Islet of Langerhans (tissue), 1 donor: ENCODE measurements around the gene WDR70.
"Not testable (repeated sequence)": the region's sequence is repeated elsewhere in the genome, so short reads cannot be mapped to it uniquely, and the experiment has no call there.

ENCODE experiments used
- FAIRE-seq: peaks from one replicate; lab custom pipeline; 2011; peaks lifted over from hg19 to GRCh38; lab: Jason Lieb, UNC

The WDR70 gene

DNA sequence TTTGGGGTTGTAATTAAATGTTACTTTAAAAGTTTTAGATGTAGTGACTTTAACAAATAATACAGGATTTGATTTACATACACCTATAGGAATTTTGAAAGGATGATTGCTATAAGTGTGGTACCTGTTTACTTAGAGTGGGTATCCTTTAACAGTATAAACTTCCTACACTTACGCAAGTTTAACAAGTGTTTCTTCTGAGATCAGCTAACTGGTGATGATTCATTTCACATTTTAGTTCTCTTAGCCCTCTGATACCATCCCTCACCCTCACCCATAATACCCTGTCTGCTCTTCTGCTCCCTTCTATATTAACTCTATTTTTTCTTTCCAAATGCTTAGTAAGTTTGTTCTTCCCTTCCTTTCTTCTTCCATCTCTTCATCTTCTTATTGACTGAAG lies 262.8 kb downstream of the WDR70 start:
- no peak for FAIRE-seq

DNA sequence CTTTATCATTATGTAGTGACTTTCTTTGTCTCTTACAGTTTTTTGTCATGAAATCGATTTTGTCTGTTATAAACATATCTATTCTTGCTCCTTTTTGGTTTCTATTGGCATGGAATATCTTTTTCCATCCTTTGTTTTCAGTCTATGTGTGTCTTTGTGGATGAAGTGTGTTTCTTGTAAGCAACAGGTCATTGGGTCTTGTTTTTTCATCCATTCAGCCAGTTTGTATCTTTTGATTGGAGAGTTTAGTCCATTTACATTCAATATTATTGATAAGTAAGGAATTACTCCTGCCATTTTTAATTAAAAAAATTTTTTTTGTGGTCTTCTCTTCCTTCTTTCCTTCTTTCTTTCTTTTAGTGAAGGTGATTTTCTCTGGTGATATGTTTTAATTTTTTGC lies 266.6 kb downstream of the WDR70 start:
- FAIRE-seq, result no peak

DNA sequence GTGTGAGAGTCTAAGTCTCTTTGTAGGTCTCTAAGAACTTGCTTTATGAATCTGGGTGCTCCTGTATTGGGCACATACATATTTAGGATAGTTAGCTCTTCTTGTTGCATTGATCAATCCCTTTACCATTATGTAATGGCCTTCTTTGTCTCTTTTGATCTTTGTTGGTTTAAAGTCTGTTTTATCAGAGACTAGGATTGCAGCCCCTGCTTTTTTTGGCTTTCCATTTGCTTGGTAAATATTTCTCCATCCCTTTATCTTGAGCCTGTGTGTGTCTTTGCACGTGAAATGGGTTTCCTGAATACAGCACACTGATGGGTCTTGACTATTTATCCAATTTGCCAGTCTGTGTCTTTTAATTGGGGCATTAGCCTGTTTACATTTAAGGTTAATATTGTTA lies 275.4 kb downstream of the WDR70 start:
- not testable (repeated sequence) for FAIRE-seq

DNA sequence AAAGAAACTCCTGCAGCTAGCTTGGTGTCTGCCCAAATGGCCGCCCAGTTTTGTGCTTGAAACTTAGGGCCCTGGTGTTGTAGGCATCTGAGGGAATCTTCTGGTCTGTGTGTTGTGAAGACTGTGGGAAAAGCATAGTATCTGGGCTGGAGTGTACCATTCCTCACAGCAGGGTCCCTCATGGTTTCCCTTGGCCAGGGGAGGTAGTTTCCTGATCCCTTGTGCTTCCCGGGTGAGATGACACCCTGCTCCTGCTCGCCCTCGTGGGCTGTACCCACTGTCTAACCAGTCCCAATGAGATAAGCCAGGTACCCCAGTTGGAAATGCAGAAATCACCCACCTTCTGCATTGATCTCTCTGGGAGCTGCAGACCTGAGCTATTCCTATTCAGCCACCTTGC lies 277.9 kb downstream of the WDR70 start:
- FAIRE-seq, result no peak

DNA sequence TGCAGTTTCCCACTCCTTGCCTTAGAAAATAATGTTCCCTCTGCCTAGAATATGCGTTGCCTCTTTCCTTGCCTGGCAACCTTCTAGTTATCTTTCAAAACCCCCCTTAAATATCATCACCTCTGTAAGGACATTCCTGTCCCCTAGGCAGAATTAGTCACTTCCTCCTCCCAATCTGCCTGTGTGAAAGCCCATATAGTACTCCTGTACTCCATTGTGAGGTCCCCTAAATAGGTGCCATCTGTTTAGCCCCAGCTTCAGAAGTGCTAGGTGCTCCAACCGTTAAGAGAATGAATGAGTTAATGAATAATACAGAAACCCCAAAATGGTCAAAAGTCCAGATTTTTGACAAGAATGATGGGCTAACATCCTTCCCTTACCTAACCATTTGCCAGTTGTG lies 279.3 kb downstream of the WDR70 start:
- FAIRE-seq, result no peak

DNA sequence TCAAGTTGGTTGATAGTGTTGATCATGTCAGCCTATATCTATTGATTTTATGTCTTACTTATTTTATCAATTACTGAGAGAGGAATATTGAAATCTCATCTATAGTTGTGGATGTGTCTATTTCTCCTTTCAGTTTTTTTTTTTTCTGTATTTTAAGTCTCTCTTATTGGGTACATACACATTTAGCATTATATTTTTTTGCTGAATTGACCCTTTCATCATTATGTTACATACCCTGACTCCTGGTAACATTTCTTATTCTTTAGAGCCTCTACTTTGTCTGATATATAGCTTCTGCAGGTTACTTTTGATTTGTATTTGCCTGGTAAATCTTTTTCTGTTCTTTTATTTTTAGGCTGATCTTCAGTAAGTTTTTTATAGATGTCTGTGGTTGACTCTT lies 281.2 kb downstream of the WDR70 start:
- FAIRE-seq, result no peak

DNA sequence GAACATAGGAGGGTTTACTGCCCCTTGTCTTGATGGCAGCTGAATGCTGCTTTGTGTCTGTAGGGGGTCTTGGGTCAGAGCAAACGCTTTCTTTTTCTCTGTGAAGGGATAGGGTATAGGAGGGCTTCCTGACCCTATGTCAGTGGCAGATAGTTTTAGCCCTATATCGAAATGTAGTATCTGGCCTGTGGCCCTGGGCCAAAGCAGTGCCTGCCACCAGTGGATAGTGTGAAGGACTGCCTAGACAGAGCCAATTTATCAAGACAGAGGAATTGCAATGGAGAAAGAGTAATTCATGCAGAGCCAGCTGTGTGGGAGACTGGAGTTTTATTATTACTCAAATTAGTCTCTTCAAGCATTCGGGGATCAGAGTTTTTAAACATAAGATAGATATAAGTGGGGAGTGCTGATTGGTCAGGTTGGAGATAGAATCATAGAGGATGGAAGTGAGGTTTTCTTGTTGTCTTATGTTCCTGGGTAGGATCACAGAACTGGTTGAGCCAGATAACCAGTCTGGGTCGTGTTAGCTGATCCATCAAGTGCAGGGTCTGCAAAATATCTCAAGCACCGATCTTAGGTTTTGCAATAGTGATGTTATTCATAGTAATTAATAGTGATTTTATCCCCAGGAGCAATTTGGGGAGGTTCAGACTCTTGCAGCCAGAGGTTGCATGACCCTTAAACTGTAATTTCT lies 282.3 kb downstream of the WDR70 start:
- FAIRE-seq, result no peak

DNA sequence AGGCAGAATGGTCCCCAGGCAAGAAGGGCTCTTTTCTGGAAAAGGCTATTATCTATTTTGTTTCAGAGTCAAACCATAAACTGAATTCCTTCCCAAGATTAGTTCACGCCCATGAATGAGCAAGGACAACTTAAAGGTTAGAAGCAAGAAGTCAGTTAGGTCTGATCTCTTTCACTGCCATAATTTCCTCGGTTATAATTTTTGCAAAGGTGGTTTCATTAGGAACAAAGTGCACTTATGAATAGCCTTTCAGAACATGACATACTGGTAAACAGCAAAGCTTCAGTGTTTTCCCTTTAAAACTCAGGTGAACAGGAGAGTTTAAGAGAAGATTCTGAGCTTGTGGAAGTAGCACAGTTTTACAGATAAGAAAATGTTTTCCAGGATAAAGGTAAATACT lies 282.8 kb downstream of the WDR70 start:
- peak; percentile 21 for FAIRE-seq

DNA sequence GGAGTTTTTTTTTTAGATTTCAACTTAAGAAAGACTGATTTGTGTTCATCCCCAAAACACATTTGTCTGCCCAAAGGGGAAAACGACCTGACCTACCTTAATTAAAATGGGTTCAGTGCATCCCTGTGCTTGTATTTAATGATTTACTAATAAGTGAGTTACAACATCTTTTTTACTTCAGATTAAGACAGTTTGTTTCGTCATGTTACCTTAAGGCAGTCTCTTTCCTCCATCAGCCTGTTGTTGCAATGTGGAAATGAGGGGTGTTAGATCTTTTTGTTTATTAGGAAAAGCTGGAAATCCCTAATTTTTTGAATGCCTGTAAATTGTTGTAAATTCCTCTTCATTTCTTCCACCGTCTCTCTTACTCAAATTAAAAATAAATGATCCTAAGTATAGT lies 283.2 kb downstream of the WDR70 start:
- FAIRE-seq, result no peak

DNA sequence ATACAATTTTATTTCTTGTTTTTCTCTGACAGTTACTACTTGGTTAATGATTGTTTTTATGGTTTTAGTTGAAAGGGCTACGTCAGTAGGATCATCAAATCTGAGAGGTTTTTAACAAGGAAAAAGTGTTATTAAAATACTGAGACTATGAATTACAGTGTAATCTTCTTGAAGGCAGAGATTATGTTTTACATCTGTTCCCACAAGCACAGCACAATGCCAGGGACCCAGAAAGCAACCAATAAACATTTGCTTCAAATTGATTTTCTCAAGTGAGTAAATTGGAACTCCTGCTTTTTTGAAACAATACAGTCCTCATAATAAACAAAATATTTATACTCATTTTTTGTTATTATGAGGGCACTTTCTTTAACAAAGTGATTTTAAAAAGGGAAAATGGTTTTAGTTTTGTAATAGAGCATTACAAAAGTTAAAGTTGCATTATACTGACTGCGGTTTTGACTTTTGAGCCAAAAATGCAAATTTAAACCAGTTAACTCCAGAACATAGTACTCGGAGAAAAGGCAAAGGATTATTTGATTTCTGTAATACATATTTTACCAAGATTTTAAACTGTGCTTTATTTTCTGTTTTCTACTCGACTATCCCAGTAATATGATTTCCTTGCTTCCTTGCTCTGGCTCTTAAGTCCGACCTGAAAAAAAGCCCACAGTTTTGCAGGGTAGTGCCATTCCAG lies 283.8 kb downstream of the WDR70 start:
- no peak for FAIRE-seq

DNA sequence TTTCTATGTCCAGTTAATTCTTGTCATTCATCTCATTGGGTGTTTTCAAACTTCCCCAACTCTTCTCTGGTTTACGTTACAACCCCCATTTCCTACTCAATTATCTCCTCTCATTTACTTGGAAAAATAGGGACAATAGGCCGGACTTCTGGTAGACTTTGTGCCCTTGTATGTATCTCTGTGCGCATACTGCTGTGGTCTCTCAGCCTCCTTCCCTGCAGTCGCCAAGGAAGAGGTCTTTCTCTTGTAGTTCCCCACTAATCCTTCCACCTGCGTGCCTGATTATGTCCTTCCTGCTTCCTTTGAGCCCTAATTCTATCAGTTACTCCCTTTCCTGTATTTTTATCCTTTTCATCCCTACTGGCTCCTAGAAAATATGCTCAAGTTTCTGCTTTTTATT lies 284.4 kb downstream of the WDR70 start:
- FAIRE-seq, result no peak

DNA sequence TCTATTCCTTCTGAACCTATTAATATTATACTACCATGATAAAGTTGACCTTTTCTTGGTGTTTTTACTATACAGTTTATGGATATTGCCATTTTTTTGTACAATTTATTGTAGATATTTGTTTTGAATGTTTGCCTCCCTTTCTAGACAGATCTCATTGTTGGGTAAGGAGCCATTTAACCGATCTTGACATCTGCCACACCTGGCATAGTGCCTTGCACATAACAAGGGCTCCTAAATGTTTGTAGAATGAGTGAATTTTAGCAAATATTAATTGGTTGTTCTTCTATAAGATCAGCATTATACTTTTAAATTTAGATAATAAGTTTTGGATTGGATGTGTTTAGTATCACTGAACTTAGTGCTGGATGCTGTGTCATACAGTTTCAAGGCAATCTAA lies 285.4 kb downstream of the WDR70 start:
- no peak for FAIRE-seq

DNA sequence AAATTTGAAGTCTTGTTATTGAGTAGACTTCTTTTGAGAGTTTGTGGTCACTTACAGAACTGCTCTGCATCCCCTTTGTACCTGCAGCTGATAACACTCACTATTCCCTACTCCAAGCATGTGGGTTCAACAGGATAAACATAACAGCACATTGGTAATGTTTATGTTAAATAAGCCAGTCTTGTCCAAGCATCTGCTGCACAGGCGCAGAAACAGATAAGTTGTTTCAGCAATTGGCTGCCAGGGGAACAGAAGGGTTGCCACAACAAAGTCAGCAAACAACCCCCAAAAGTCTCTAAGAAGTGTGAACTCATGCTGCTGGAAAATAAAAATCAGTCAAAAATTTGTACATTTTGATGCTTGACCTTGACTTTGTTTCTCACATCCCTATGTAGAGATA lies 286.2 kb downstream of the WDR70 start:
- no peak for FAIRE-seq

DNA sequence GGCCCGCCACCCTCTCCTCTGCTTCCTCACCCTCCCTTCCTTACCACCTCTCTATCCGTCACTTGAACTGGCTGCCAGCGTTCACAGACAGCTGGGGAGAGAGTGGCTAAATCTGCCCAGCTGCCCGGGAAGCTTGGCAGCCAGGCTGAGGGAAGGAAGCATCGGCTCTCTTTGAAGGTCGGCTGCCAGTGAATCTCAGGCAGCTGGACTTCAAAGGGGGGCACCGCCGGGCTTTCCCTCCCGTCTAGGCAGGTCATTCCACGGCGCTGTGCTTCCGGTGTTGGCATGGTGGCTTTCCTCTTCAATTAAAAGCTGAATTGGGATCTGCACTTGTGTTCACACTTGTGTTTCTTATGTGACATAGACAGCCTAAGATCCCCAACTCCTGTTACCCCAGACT lies 286.8 kb downstream of the WDR70 start:
- FAIRE-seq, result no peak

DNA sequence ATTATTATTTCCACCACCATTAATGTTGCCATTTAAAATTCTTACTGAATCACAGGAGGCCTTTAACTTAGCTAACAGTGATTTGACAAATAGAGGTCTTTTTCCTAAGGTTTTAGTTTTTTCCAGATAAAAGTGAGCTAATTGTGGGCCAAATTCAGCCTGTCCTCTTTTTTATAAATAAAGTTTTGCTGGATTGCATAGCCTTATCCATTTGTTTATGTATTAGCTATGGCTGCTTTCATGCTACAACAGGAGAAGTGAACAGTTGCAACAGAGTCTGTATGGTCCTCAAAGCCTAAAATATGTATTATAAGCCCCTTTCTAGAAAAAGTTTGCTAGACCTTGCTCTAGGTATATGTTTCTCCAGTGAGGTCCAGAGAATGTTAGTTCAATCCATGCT lies 288.3 kb downstream of the WDR70 start:
- FAIRE-seq, result no peak

DNA sequence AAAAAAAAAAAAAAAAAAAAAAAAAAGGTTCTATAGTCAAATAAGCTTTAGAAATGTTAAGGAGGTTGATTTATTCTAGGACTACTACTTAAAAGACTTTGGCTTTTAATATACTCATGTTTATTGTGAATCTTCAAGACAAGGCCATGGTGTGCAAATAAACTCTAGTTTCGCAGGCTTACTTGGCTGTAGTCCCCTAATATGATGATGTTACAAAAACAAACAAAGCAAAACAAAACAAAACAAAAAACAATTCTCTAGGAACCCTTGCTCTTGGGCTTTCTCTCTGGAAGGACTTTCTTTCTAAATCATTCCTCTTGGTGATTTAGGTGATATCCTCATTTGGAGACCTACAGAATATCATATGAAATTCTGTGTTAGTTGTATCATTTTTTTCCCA lies 288.7 kb downstream of the WDR70 start:
- FAIRE-seq, result no peak

DNA sequence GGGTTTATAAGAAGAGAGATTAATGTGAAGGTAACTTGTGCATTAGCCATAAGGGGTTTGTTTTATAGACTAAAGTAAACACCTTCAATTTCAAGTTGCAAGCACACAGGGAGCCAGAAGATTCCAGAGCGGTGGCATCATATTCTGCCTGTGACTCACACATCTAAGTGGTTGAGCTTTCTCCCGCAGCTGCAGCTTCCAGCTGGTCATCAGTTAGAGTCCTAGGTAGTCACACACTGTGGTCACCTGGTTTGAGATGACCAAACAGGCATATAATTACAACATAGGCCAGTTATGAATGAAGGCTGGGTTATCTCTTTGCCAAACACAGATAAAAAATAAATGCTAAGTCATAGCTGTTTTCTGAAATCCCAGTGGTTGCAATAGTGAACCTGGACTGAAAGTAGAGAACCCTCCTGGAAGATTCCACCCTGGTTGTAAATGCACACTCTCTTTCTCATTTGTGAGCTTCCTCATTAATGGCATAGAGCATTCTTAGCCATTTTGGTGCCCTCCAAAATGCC lies 289.5 kb downstream of the WDR70 start:
- FAIRE-seq, result peak; percentile 89

DNA sequence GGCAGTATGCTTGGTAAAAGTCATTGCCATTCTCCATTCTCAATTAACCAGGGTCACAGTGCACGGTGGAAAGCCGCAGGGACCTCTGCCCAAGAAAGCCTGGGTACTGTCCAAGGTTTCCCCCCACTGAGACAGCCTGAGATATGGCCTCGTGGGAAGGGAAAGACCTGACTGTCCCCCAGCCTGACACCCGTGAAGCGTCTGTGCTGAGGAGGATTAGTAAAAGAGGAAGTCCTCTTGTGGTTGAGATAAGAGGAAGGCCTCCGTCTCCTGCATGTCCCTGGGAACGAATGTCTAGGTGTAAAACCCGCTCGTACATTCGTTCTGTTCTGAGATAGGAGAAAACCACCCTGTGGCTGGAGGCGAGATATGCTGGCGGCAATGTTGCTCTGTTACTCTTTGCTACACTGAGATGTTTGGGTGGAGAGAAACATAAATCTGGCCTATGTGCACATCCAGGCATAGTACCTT lies 293.0 kb downstream of the WDR70 start:
- FAIRE-seq, result not testable (repeated sequence)

DNA sequence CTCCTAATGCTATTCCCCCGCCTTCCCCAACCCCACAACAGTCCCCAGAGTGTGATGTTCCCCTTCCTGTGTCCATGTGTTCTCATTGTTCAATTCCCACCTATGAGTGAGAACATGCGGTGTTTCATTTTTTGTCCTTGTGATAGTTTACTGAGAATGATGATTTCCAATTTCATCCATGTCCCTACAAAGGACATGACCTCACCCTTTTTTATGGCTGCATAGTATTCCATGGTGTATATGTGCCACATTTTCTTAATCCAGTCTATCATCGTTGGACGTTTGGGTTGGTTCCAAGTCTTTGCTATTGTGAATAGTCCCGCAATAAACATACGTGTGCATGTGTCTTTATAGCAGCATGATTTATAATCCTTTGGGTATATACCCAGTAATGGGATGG lies 295.2 kb downstream of the WDR70 start:
- FAIRE-seq, result not testable (repeated sequence)

DNA sequence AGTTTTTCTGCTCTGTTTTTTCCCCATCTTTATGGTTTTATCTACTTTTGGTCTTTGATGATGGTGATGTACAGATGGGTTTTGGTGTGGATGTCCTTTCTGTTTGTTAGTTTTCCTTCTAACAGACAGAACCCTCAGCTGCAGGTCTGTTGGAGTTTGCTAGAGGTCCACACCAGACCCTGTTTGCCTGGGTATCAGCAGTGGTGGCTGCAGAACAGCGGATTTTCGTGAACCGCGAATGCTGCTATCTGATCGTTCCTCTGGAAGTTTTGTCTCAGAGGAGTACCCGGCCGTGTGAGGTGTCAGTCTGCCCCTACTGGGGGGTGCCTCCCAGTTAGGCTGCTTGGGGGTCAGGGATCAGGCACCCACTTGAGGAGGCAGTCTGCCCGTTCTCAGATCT lies 300.2 kb downstream of the WDR70 start:
- not testable (repeated sequence) for FAIRE-seq

DNA sequence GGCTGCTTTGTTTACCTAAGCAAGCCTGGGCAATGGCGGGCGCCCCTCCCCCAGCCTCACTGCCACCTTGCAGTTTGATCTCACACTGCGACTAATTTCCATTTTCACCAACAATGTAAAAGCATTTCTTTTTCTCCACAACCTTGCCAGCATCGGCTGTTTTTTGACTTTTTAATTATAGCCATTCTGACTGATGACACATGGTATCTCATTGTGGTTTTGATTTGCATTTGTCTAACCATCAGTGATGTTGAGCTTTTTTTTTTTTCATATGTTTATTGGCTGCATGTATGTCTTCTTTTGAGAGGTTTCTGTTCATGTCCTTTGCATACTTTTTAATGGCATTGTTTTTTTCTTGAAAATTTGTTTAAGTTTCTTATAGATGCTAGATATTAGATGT lies 300.8 kb downstream of the WDR70 start:
- FAIRE-seq, result not testable (repeated sequence)

DNA sequence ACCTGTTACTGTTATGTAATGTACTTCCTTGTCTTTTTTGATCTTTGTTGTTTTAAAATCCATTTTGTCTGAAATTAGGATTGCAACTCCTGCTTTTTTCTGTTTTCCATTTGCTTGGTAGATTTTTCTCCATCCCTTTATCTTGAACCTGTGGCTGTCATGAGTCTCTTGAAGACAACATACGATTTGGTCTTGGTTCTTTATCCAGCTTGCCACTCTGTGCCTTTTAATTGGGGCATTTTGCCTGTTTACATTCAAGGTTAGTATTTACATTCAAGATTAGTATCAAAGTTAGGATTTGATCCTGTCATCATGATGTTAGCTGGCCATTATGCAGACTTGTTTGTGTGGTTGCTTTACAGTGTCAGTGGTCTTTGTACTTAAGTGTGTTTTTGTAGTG lies 304.0 kb downstream of the WDR70 start:
- FAIRE-seq, result no peak

DNA sequence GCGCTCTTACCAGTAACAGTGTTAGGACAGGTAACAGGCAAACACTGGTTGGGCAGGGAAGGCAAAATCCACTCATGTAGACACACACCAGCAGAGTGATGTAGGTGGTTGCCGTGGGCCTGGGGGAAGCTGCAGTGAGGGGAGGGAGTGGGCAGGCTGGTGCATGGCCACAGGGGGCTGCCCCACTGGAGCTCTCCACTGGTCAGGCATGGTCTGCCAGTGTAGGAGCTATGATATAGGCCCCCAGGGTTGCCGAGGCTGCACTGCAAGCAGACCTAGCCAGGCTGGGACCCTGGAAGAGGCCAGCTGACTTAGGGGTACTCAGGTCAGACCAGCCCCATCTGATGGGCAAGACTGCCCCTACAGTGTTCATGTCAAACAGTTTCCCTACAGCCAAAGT lies 306.1 kb downstream of the WDR70 start:
- FAIRE-seq, result no peak

DNA sequence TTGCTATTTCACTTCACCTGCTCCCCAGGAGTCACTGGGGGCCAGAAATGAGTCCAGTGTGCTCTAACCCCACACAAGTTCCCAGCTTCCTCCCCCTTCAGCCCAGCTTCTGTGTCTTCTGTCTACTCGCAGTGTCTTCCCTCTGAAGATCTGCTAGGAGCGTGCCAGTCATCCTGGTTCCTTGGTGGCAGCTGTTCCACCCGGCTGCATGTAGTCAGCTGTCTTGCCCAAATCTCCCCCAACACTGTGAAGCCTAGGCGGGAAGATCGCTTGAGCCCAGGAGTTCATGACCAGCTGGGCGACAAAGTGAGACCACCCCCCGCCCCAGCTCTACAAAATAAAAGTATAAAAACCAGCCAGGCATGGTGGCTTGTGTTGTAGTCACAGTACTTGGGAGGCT lies 306.7 kb downstream of the WDR70 start:
- FAIRE-seq, result no peak
